ENCODE results near the gene RAP1GAP2.

DNA sequence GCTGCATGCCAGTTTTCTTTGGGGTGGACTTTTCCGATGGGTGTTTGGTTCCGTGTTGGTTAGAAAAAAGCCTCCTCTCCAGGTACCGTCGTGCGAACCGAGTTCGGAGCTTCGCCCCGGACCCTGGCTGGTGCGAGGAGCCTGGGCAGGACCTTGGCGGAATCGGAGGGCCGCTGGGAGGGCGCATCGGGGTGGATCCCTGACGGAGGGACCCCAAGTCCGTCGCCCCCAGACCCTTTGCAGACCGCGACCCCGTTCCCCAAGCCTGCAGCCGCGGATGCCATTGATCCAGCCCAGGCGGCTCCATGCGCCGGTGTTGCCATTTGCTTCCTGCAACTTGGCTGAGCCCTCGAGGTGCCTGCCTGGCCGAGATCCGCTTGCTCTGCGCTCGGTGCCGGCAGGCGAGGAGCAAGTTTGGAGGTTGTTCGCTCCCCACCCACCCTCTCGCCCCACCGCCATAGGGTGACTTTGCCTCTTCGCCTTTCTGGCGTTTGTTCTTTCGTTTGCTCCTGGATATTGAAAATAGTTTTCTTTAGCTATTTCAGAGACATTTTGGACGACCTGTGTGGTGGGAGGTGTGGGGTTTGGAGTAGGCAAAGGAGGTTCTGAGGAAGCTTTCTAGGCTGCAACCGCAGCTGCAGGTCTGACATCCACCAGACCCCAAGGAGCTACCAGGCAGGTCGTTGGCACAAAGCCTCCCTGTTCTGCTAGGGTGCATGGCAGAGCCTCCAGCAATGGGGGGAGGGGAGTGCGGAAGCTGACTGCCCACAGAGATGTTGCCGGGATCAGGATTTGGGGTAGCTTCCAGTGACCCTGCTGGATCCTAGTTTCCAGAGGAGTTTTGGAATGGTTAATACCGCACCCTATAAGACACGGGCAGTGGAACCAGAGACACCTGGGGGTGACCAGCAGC, 58.2 kb downstream of the RAP1GAP2 start:
- TF ChIP-seq, protein P1, sequence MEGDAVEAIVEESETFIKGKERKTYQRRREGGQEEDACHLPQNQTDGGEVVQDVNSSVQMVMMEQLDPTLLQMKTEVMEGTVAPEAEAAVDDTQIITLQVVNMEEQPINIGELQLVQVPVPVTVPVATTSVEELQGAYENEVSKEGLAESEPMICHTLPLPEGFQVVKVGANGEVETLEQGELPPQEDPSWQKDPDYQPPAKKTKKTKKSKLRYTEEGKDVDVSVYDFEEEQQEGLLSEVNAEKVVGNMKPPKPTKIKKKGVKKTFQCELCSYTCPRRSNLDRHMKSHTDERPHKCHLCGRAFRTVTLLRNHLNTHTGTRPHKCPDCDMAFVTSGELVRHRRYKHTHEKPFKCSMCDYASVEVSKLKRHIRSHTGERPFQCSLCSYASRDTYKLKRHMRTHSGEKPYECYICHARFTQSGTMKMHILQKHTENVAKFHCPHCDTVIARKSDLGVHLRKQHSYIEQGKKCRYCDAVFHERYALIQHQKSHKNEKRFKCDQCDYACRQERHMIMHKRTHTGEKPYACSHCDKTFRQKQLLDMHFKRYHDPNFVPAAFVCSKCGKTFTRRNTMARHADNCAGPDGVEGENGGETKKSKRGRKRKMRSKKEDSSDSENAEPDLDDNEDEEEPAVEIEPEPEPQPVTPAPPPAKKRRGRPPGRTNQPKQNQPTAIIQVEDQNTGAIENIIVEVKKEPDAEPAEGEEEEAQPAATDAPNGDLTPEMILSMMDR (IDR thresholded peaks at IDR 0.05), result no peak
- TF ChIP-seq POLR2A (IDR thresholded peaks at IDR 0.05), result no peak

Data from Peyer's patch (tissue), 4 donors.